Smooth muscle cell of the coronary artery (primary cell): ENCODE results near the gene SLC9A1. TPM values are rescaled to one million over a fixed set of nuclear protein-coding genes. Genes with fewer than 3 reads are reported as not detected.

ENCODE experiments used
- total RNA-seq: library from RNA; depleted of rRNA; stranded (reverse); fragments of >200 nt; gene quantifications from 2 replicates; pipeline ENCODE4 v1.2.3, GENCODE V29; 2014; ENCODE audit warnings: low replicate concordance

Gene SLC9A1
- total RNA-seq = 1.5 and 3.2 TPM in 2 replicates

GRCh38 chr1:27154991-27155781, at the start of gene SLC9A1:
Gene SLC9A1, minus strand, starts transcription at chr1:27155125. Its CDS starts 791 bp downstream, at chr1:27154334.

Other genes with a start within 250 kb of the SLC9A1 start
- not detected in 2 replicates for gene NR0B2, start 241.2 kb downstream of the SLC9A1 start, total RNA-seq
- 31.3 and 49.4 TPM in 2 replicates for gene NUDC, start 233.4 kb downstream of the SLC9A1 start, total RNA-seq
- not detected in 2 replicates for gene KDF1, start 194.7 kb downstream of the SLC9A1 start, total RNA-seq
- 5.3 and 11.7 TPM in 2 replicates for gene TRNP1, start 161.4 kb downstream of the SLC9A1 start, total RNA-seq
- 3.7 and 3.9 TPM in 2 replicates for gene TENT5B, start 142.3 kb downstream of the SLC9A1 start, total RNA-seq
- gene WDTC1, start 79.5 kb upstream of the SLC9A1 start, total RNA-seq = 18.2 and 18.6 TPM in 2 replicates
- gene TMEM222, start 167.0 kb upstream of the SLC9A1 start, total RNA-seq = 22.9 and 23.6 TPM in 2 replicates
- 0.08 TPM in 1 of 2 replicates, not detected in the other for gene SYTL1, start 186.9 kb upstream of the SLC9A1 start, total RNA-seq
- gene MAP3K6, start 211.8 kb upstream of the SLC9A1 start, total RNA-seq = 10.8 and 16.3 TPM in 2 replicates
- not detected in 2 replicates for gene FCN3, start 219.7 kb upstream of the SLC9A1 start, total RNA-seq
- gene CD164L2, start 228.2 kb upstream of the SLC9A1 start, total RNA-seq = not detected in 2 replicates
- under 0.01 and 0.30 TPM in 2 replicates for gene GPR3, start 237.5 kb upstream of the SLC9A1 start, total RNA-seq